ENCODE measurements around the gene SLC6A17.

- TF ChIP-seq CTCF (IDR thresholded peaks at IDR 0.05) (no peak), EP300 (IDR thresholded peaks at IDR 0.05) (no peak), POLR2A (IDR thresholded peaks at IDR 0.05) (no peak), POLR2AphosphoS5 (IDR thresholded peaks at IDR 0.05) (no peak)
Measured at GRCh38 chr1:110235834-110236682, 85.8 kb downstream of the SLC6A17 start.
